ENCODE data around the gene FBXW9. TPM values are rescaled to one million over a fixed set of nuclear protein-coding genes. Genes with fewer than 3 reads are reported as not detected.
"Not testable (repeated sequence)": the region's sequence is repeated elsewhere in the genome, so short reads cannot be mapped to it uniquely, and the experiment has no call there.

Gene FBXW9
- total RNA-seq, 3 donors from 2014 or later = 6.0 to 8.9 (median 7.8) TPM

DNA sequence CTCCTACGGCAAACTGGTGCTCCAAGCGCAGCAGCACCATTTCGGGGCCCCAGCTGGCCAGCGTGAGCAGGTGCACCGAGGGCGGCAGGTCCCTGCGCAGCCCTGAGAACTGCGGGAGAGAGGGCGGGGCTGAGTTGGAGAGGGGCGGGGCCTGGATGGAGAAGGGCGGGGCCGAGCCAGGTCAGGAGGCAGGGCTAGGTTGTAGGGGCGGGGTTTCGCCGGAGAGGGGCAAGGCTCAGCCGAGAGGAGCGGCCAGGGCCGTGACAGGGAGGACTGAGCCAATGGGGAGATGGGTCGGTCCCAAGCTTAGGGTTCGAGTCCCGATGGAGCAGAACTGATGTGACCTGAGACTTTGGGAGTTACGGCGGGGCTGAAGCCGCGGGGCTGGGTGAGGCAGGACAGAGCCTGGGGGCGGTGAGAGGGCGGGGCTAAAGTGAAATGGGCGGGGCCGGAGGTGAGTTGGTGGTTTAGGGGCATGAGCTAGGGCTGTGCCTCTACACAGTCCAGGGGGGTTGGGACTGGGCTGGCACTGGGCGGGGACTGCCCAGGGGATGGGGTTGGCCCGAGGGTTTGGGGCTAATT, 48.9 kb downstream of the FBXW9 start:
- ATAC-seq = peak; percentile 99
- intact Hi-C loops (cut with DNase I, micrococcal nuclease) = no loop called here
- Histone ChIP-seq H3K9me3 (no peaks in the 10 kb centered on the region), H3K36me3 (ENCODE audit: low read depth) (no peaks in the 10 kb centered on the region), H3K4me1 (ENCODE audit: low read depth) (peaks cover 5% of the 10 kb centered on the region), H3K4me3 (no peak overlapping the region)
- no peak for TF ChIP-seq CTCF (IDR thresholded peaks at IDR 0.05)
- DNase-seq = peak; percentile 82 to 90 (median 83)

DNA sequence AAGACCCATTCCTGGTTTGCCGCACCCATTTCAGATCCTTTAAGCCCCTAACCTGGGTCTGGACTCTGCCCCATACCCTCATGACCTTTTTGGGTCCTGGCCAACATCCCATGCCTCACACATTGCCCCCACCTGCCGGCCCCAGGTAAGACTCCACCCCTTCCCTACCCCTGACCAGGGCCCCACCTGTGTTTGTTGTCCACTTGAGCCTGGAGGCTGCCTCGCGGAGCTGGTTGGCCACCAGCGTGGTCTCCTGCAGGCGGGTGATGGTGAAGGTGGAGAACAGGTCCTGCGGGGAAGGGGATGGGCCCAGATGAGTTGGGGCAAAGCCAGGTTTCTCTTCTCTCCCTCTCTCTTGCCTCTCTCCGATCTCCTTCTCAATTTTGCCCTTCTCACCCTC, 49.4 kb downstream of the FBXW9 start:
- Histone ChIP-seq H3K4me3 (no peak overlapping the region), H3K9me3 (no peaks in the 10 kb centered on the region), H3K36me3 (ENCODE audit: low read depth) (no peaks in the 10 kb centered on the region), H3K4me1 (ENCODE audit: low read depth) (peaks cover 5% of the 10 kb centered on the region)
- TF ChIP-seq CTCF (IDR thresholded peaks at IDR 0.05) = no peak
- intact Hi-C loops (cut with DNase I, micrococcal nuclease) = no loop called here
- no peak for DNase-seq
- ATAC-seq = no peak

GRCh38 chr19:12646551-12646950, 49.9 kb downstream of the FBXW9 start:
- intact Hi-C loops (cut with DNase I, micrococcal nuclease) = no loop called here
- Histone ChIP-seq H3K4me1 (ENCODE audit: low read depth) (peaks cover 5% of the 10 kb centered on the region), H3K4me3 (no peak overlapping the region), H3K9me3 (no peaks in the 10 kb centered on the region), H3K36me3 (ENCODE audit: low read depth) (no peaks in the 10 kb centered on the region)
- no peak for TF ChIP-seq CTCF (IDR thresholded peaks at IDR 0.05)
- ATAC-seq (no peak), DNase-seq (no peak)

DNA sequence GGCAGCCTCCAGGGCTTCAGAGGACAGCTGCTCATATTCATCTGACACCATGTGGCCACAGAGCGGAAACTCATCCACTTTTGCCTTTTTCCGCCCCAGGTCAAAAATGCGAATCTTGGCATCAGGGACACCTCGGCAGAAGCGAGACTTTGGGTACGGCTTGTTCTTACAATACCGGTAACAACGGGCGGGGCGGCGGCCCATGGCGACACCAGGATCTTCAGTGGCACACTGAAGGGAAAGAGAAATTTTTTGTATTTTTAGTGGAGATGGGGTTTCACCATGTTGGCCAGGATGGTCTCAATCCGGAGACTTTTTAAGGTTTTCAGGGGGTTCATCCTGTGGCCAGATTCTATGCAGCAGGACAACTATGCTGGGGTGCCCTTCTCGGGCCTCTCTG, 52.7 kb downstream of the FBXW9 start:
- ATAC-seq; DNase-seq; H3K4me3 ChIP-seq; H3K9me3 ChIP-seq; intact Hi-C loops (cut with DNase I, micrococcal nuclease); H3K36me3 ChIP-seq (ENCODE audit: low read depth): not testable (repeated sequence)
- H3K4me1 ChIP-seq (ENCODE audit: low read depth) = peaks cover 13% of the 10 kb centered on the region

DNA sequence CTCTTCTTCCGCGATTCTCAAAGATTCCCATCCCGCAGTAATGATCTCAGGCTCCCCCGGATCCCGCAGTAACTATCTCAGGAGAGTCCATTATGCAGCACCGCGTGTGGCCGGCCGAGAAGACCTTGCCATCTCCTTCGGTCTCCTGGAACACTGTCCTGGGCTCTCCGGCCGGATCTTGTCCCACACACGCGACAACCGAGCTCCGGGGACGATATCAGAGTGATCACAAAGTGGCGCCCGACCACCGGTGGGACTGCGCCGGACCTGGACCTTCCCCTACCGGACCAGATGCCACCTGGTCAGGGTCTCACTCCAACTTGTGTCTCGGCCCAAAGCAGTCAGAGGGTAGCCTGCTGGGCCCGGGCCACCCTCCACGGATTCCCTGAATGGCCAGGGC, 53.9 kb downstream of the FBXW9 start:
- intact Hi-C loops (cut with DNase I, micrococcal nuclease) = no loop called here
- TF ChIP-seq CTCF (IDR thresholded peaks at IDR 0.05) = no peak
- Histone ChIP-seq H3K4me3 (no peak overlapping the region), H3K4me1 (ENCODE audit: low read depth) (peaks cover 9% of the 10 kb centered on the region), H3K9me3 (no peaks in the 10 kb centered on the region), H3K36me3 (ENCODE audit: low read depth) (no peaks in the 10 kb centered on the region)
- DNase-seq (no peak), ATAC-seq (no peak)

- ATAC-seq = no peak
- intact Hi-C loops (cut with DNase I, micrococcal nuclease) = no loop called here
- no peak for DNase-seq
- Histone ChIP-seq H3K4me3 (no peak overlapping the region), H3K36me3 (ENCODE audit: low read depth) (no peaks in the 10 kb centered on the region), H3K4me1 (ENCODE audit: low read depth) (peaks cover 9% of the 10 kb centered on the region), H3K9me3 (no peaks in the 10 kb centered on the region)
- TF ChIP-seq CTCF (IDR thresholded peaks at IDR 0.05) = no peak
Measured at GRCh38 chr19:12641456-12641855, 55.0 kb downstream of the FBXW9 start.

All from mucosa of descending colon (tissue), 3 donors.